GM18867 (cell line): Measurements from ENCODE around the gene PTPRN2.
"Not testable (repeated sequence)": the region's sequence is repeated elsewhere in the genome, so short reads cannot be mapped to it uniquely, and the experiment has no call there.

Experiments used
- ATAC-seq: cut with Tn5 transposase; IDR thresholded peaks from one replicate; pipeline ENCODE4 v1.9.1; 2021; ENCODE audit warnings: mild to moderate bottlenecking, moderate library complexity; ENCODE audit not compliant: unreplicated experiment

The PTPRN2 gene

GRCh38 chr7:157676456-157677255, 911.0 kb downstream of the PTPRN2 start:
- no peak for ATAC-seq

GRCh38 chr7:157676001-157676400, 911.6 kb downstream of the PTPRN2 start:
- ATAC-seq: no peak

GRCh38 chr7:157675427-157675927, 912.1 kb downstream of the PTPRN2 start:
- no peak for ATAC-seq

GRCh38 chr7:157674715-157675426, 912.8 kb downstream of the PTPRN2 start:
- no peak for ATAC-seq

GRCh38 chr7:157674027-157674714, 913.5 kb downstream of the PTPRN2 start:
- no peak for ATAC-seq

- no peak for ATAC-seq
Measured at GRCh38 chr7:157673573-157673972, 914.0 kb downstream of the PTPRN2 start.

GRCh38 chr7:157671358-157672255, 916.0 kb downstream of the PTPRN2 start:
- no peak for ATAC-seq

GRCh38 chr7:157670490-157671357, 916.9 kb downstream of the PTPRN2 start:
- ATAC-seq: no peak

GRCh38 chr7:157669768-157670351, 917.8 kb downstream of the PTPRN2 start:
- ATAC-seq: no peak

- ATAC-seq: no peak
Measured at GRCh38 chr7:157668884-157669767, 918.5 kb downstream of the PTPRN2 start.

GRCh38 chr7:157668221-157668883, 919.3 kb downstream of the PTPRN2 start:
- ATAC-seq: no peak

- no peak for ATAC-seq
Measured at GRCh38 chr7:157667731-157668130, 919.9 kb downstream of the PTPRN2 start.

- ATAC-seq: no peak
Measured at GRCh38 chr7:157667261-157667660, 920.4 kb downstream of the PTPRN2 start.

- no peak for ATAC-seq
Measured at GRCh38 chr7:157666530-157667040, 921.0 kb downstream of the PTPRN2 start.

- not testable (repeated sequence) for ATAC-seq
Measured at GRCh38 chr7:157665634-157665988, 922.0 kb downstream of the PTPRN2 start.

GRCh38 chr7:157664871-157665633, 922.6 kb downstream of the PTPRN2 start:
- no peak for ATAC-seq

- no peak for ATAC-seq
Measured at GRCh38 chr7:157664034-157664433, 923.6 kb downstream of the PTPRN2 start.
